ENCODE results near the gene CDH6. TPM values are rescaled to one million over a fixed set of nuclear protein-coding genes. Genes with fewer than 3 reads are reported as not detected.

The CDH6 gene
- total and polyA plus RNA-seq, 2 of the 4 experiments (the other 2 are of a cell fraction) = 72.2 to 232 TPM

DNA sequence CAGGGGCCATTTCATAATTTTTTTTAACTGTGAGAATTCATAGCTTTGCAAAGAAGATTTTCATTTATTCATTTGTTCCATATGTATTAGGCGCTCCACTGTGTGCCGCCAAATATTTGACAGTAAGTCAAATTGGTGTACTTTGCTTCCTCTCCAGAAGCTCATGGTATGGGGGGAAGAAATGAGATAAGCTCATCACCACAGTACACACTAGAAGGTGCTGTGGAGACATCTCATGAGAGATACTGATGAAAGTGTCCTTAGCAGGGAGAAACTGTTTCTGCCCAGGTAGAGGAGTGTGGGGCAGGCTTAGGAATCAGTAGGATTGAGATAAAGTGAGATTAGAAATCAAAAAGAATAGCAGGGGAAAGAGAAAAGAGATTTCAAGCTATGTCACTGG is 136.2 kb downstream of the CDH6 start:
- TF ChIP-seq, protein P1, sequence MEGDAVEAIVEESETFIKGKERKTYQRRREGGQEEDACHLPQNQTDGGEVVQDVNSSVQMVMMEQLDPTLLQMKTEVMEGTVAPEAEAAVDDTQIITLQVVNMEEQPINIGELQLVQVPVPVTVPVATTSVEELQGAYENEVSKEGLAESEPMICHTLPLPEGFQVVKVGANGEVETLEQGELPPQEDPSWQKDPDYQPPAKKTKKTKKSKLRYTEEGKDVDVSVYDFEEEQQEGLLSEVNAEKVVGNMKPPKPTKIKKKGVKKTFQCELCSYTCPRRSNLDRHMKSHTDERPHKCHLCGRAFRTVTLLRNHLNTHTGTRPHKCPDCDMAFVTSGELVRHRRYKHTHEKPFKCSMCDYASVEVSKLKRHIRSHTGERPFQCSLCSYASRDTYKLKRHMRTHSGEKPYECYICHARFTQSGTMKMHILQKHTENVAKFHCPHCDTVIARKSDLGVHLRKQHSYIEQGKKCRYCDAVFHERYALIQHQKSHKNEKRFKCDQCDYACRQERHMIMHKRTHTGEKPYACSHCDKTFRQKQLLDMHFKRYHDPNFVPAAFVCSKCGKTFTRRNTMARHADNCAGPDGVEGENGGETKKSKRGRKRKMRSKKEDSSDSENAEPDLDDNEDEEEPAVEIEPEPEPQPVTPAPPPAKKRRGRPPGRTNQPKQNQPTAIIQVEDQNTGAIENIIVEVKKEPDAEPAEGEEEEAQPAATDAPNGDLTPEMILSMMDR (conservative IDR thresholded peaks at IDR 0.05; ENCODE audit: low read depth, low read length) = no peak
- TF ChIP-seq RFX5 (IDR thresholded peaks at IDR 0.05; ENCODE audit: low read depth, low read length) = no peak
- TF ChIP-seq, protein P2, sequence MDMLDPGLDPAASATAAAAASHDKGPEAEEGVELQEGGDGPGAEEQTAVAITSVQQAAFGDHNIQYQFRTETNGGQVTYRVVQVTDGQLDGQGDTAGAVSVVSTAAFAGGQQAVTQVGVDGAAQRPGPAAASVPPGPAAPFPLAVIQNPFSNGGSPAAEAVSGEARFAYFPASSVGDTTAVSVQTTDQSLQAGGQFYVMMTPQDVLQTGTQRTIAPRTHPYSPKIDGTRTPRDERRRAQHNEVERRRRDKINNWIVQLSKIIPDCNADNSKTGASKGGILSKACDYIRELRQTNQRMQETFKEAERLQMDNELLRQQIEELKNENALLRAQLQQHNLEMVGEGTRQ (IDR thresholded peaks at IDR 0.05; ENCODE audit: low read depth, low read length) = no peak
- TF ChIP-seq SMC3 (IDR thresholded peaks at IDR 0.05; ENCODE audit: low read depth, low read length) = peak; percentile 10; the same call in 1 of the 2 replicates
- TF ChIP-seq MXI1 (IDR thresholded peaks at IDR 0.05; ENCODE audit: borderline replicate concordance, low read depth, low read length) = no peak
- Histone ChIP-seq H3K9ac (ENCODE audit: low read depth, low read length) (no peak overlapping the region), H4K5ac (ENCODE audit: low read depth, low read length) (no peak overlapping the region), H3K4me3 (ENCODE audit: insufficient read depth, low read depth, low read length) (no peak overlapping the region), H3K4me1 (ENCODE audit: control insufficient read depth, insufficient read depth, low read length) (no peaks in the 10 kb centered on the region; the same call in 1 of the 2 replicates), H4K20me1 (ENCODE audit: insufficient read depth, low read length) (no peaks in the 10 kb centered on the region), H2BK5ac (ENCODE audit: low read depth, low read length, poor library complexity, severe bottlenecking) (no peak overlapping the region), H3K27me3 (ENCODE audit: control insufficient read depth, insufficient read depth, low read length) (no peaks in the 10 kb centered on the region), H2AFZ (replicated peaks; ENCODE audit: low read length, poor library complexity) (no peak overlapping the region), H3K14ac (replicated peaks; ENCODE audit: low read depth, low read length) (no peak overlapping the region), H3K4me2 (ENCODE audit: low read depth, low read length) (no peak overlapping the region), H2AK9ac (replicated peaks; ENCODE audit: low read depth, low read length, poor library complexity) (no peak overlapping the region), H2BK120ac (ENCODE audit: low read depth, low read length) (no peak overlapping the region), H3K9me3 (ENCODE audit: control insufficient read depth, insufficient read depth, low read length) (no peaks in the 10 kb centered on the region), H4K8ac (ENCODE audit: low read depth in 2 of 2, low read length in 2 of 2) (no peak overlapping the region), H3K79me1 (ENCODE audit: low read depth in 1 of 2, low read length in 2 of 2) (no peaks in the 10 kb centered on the region), H3K36me3 (ENCODE audit: control insufficient read depth, insufficient read depth, low read length) (no peaks in the 10 kb centered on the region), H3K18ac (ENCODE audit: low read depth, low read length) (no peak overlapping the region; the same call in 1 of the 2 replicates), H3K9me1 (ENCODE audit: insufficient read depth, low read length) (no peaks in the 10 kb centered on the region), H3K56ac (ENCODE audit: extremely low read depth, insufficient read depth, low read length) (no peak overlapping the region), H2BK15ac (ENCODE audit: low read depth, low read length) (no peak overlapping the region), H4K91ac (ENCODE audit: insufficient read depth, low read depth, low read length) (no peak overlapping the region), H3K4ac (ENCODE audit: low read depth, low read length) (no peak overlapping the region), H3K23ac (ENCODE audit: low read depth, low read length) (no peak overlapping the region), H2AK5ac (ENCODE audit: low read depth, low read length) (no peak overlapping the region), H3K27ac (ENCODE audit: insufficient read depth, low read length) (no peak overlapping the region), H2BK20ac (ENCODE audit: low read depth, low read length) (no peak overlapping the region)
- CTCF ChIA-PET = interaction anchor here (0.6 to 1.0 kb wide), 2 partner anchors 16 to 479 kb away, joined by 6 read pairs; no protein-coding TSS in a partner anchor
- dilution Hi-C loops (cut with HindIII; ENCODE audit: low sequenced_read_pairs, unreplicated experiment) (no loop called here), intact Hi-C loops (cut with micrococcal nuclease) (loop anchor here (5.0 kb wide), 1 partner anchor 1277 kb away; no protein-coding TSS in a partner anchor), in situ Hi-C loops (cut with MboI; ENCODE audit: low sequenced_read_pairs) (no loop called here)
- ATAC-seq (ENCODE audit: low read depth) = peak; percentile 45; the same call in 1 of the 2 replicates
- peak; percentile 5 for DNase-seq
- WGBS, 2 experiments (ENCODE audit: extremely low coverage in 2 of 2, insufficient read length in 1 of 2) = no CpG with 5 or more reads among the region's 2 CpGs
- BruUV-seq (replicated peaks) = no TSS peak
- POLR2A ChIA-PET (ENCODE audit: unreplicated experiment) = no interaction called here

Measured in IMR-90 (cell line).